Amygdala (tissue), 56 donors: ENCODE data around the gene JPH4.

Experiments used
- DNase-seq, 56 donors: peaks; one replicate each; lab custom pipeline; 2025; lab: John Stamatoyannopoulos, UW

JPH4 gene

GRCh38 chr14:23578560-23579310, at the start of gene JPH4:
Gene JPH4 (minus strand): TSS chr14:23578790. CDS start chr14:23577453, 1,337 bp downstream.
- peak in 38 of 56 donors; percentile 27 to 82 (median 58) for DNase-seq

GRCh38 chr14:23627961-23628360, 49.4 kb upstream of the JPH4 start:
- no peak for DNase-seq

- no peak for DNase-seq
Observed at GRCh38 chr14:23626946-23627345, 48.4 kb upstream of the JPH4 start.

DNA sequence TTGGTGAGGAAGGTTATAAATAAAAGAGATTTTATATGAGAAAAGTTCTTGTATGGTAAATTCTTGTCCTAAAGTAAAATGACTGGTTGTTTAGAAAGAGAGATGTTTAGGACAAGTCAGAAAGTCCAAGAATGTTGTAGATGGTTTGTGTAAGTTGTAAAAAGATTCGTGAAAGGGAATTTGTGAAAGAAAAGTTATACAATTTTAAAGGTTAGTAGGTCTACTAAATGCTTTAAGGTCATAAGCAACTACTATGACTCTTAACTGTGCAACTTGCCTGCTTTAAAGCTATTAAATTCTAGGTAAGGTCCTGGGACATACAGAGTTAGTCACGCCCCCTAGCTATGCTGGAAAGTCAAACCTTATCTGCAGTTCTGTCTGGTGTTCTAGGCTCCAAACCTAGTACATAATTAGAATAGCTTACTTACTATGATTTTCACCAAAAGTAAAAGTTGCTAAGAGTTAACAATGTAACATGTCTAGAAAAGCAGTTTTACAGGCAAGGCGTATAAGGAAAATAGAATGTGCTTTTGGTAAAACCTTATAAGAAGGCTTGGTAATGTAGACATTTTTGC, 46.3 kb upstream of the JPH4 start:
- no peak for DNase-seq

DNA sequence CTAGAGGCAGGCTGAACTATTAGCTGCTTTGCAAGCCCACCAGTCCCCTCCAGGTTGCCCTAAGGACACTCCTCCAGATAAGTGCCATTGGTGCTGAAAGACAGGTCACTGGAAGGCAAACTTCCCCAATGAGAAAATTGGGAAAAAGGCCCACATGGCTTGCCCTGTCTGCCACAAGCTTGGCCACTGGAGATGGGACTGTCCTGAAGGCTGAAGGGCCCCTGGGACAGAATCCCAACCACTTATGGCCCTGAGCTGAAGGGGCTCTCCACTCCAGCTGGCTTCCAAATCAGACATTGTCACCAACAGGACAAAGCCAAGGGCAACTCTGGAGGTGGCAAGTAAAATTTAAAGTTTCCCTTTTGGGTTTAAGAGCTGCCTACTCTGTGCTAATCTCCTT, 45.4 kb upstream of the JPH4 start:
- DNase-seq, result no peak

DNA sequence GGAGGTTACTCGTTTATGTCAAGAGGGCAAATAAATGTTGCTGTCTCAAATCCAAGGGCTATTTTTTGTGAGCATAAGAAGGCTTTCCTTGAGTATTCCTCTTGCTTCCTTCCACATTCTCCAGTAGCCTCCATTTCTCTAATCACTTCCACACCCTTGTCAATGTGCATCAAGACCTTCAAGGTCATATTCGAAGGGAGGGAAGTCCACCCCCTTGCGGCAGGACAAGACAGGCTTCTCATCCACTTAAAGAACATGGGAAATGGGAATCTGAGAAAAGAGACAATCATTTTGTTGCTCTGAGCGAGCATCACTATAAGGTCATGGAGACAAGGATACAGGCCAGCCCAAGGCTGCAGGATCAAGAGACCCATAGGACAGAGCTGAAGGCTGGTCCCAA, 44.4 kb upstream of the JPH4 start:
- DNase-seq, result no peak

DNA sequence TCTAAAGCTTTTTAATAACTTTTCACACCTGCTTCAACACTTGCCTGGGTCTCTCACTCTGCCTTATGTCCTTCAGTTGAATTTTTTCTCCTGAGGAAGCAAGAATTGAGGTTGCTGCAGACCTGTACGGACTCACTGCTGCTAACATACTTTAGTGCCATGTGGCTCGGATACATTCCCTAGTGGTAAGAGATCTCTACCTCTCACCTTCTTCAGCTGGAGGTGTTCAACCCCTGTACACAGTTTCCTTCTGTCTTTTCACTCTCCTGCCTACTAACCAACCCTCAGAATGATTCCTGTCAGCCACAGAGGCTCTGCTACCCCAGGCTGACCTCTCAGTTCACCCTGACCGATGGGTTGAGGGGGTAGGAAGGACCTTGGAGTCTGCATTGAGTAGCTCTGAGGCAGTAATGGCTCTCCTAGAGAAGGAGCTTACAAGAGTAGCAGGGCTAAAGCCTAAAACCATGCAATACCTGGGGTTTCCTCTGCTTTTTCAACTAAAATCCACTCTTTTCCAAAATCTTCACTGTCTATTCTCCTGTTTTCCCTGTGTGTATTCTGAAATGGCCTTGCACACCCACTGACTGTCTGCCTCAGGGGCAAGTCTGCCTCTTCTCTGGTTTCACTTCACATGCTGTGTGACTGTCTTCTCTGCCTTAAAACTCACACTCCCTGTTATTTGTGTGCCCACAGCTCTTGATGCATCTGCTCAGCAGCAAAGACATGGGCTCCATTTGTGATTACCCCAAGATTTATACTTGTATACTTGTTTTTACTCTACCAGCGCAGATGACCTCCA, 43.5 kb upstream of the JPH4 start:
- DNase-seq, result no peak

- no peak for DNase-seq
Observed at GRCh38 chr14:23621204-23621931, 42.8 kb upstream of the JPH4 start.

- DNase-seq, result no peak
Observed at GRCh38 chr14:23620177-23620702, 41.6 kb upstream of the JPH4 start.

GRCh38 chr14:23618415-23618988, 39.9 kb upstream of the JPH4 start:
- DNase-seq, result no peak

- DNase-seq, result no peak
Observed at GRCh38 chr14:23617539-23617938, 38.9 kb upstream of the JPH4 start.

- no peak for DNase-seq
Observed at GRCh38 chr14:23615856-23616255, 37.3 kb upstream of the JPH4 start.

DNA sequence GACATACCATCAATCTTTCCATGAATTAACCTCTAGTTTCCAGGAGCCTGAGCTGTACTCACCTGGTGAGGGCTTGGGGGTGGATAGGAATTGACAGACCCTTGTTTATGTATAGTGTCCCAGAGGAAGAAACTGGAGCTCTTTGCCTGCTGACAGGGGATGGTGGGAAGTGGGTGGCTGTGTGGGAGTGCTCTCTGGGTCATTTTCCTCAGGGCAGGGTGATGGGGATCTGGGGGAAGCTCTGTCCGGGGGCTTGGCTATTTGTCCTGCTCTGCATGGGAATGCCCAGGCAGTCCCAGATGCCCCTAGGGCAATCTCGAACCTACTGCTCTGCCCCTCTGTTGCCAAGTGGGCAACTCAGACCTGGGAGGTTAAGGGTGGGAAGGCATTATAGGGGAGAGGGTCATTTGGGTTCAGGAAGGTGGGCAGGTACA, 35.8 kb upstream of the JPH4 start:
- no peak for DNase-seq

DNA sequence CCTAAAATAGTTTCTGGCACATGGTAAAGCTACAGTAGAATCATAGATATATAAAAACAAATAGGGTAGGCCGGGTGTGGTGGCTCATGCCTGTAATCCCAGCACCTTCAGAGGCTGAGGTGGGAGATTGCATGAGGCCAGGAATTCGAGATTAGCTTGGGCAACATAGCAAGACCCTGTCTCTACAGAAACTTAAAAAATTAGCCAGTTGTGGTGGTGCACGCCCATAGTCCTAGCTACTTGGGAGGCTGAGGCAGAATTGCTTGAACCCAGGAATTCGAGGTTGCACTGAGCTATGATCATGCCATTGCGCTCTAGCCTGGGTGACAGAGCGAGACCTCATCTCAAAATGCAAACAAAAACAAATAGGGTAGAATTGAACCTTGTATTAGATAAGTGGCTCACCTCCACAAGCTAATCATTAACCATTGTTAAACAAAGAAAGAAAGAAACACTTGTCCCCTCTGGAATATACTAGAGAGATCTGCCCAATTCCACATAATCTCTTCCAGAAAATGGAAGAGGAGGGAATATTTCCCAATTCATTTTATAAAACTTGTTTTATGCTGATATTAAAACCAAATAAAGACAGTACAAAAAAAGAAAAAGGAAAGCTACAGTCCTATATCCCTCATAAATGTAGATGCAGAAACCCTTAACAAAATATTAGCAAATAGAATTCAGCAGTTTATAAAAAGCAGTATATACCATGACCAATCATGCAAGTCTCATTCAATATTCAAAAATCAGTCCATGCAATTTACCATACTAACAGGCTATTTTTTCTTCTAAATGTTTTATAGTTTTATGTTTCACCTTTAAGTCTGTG, 34.9 kb upstream of the JPH4 start:
- DNase-seq, result no peak

DNA sequence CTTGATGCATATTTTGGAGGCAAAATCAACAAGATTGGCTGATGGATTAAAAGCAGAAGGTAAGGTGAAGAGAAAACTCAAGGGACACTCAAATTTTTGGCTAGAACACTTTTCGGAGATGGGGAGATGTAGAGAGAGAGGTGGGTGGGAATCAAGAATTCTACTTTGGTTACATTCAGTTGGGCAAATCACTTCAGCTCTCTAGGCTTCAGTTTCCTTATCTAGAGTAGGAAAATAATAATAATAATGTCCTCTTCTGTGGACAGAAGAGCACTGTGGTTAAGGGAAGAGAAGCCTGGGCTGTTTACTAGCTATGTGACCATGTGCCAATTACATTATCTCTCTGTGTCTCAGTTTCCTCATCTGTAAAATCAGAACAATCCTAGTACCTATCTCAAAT, 34.2 kb upstream of the JPH4 start:
- no peak for DNase-seq

DNA sequence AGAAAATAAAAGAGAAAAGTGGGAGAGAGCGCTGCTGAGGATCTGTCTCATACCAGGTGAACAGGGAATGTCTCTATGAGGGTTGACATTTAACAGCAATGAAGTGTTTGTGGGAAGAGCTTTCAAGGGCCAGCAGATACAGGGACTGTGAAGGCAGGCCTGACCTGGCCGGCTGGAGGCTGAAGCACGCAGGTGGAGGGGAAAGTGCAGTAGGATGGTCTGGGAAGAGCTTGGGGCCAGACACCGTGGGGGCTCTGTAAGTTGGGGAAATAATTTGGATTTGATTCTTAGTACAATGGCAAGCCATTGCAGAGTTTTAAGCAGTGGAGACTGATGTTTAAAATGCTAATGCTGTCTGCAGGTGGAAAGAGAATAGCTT, 33.8 kb upstream of the JPH4 start:
- DNase-seq, result no peak

GRCh38 chr14:23610815-23611289, 32.3 kb upstream of the JPH4 start:
- DNase-seq, result no peak

GRCh38 chr14:23610090-23610814, 31.7 kb upstream of the JPH4 start:
- no peak for DNase-seq
